Stimulated activated CD4-positive, alpha-beta T cell treated with anti-CD3 and anti-CD28 coated beads, Interleukin-1b, Interleukin-23, amount 100 ng/mL, for 4 hours (primary cell): ENCODE measurements around the gene BATF2.
"Not testable (repeated sequence)": the region's sequence is repeated elsewhere in the genome, so short reads cannot be mapped to it uniquely, and the experiment has no call there.

Source experiments
- DNase-seq, 2 donors: peaks; one replicate each; pipeline ENCODE4 v3.0.0-alpha.2; 2020; ENCODE audit warnings: low read depth in 2 of 2

The BATF2 gene

GRCh38 chr11:64996710-64997380 lies at the start of gene BATF2:
Gene BATF2, minus strand, starts transcription at chr11:64996971. Its CDS starts 57 bp downstream, at chr11:64996914.
- no peak for DNase-seq

GRCh38 chr11:65045728-65046127 lies 49.0 kb upstream of the BATF2 start:
- DNase-seq = no peak

- DNase-seq = no peak
These were observed 48.3 kb upstream of the BATF2 start for GRCh38 chr11:65045061-65045460.

- DNase-seq = no peak
These were observed 47.2 kb upstream of the BATF2 start for GRCh38 chr11:65043881-65044501.

GRCh38 chr11:65042891-65043290 lies 46.1 kb upstream of the BATF2 start:
- no peak for DNase-seq

- peak; percentile 73 to 76 for DNase-seq
These were observed 44.3 kb upstream of the BATF2 start, which contains the start of gene SAC3D1 for GRCh38 chr11:65040847-65041622. Gene SAC3D1, plus strand, starts transcription at chr11:65041210. Its CDS starts 83 bp downstream, at chr11:65041293.

- no peak for DNase-seq
These were observed 43.7 kb upstream of the BATF2 start for GRCh38 chr11:65040520-65040846.

- no peak for DNase-seq
These were observed 40.2 kb upstream of the BATF2 start for GRCh38 chr11:65036931-65037330.

- DNase-seq = no peak
These were observed 38.8 kb upstream of the BATF2 start for GRCh38 chr11:65035579-65035978.

GRCh38 chr11:65034423-65034822 lies 37.7 kb upstream of the BATF2 start:
- no peak for DNase-seq

- DNase-seq = no peak
These were observed 35.4 kb upstream of the BATF2 start for GRCh38 chr11:65032216-65032615.

- DNase-seq = peak; percentile 72 to 87
These were observed 30.7 kb upstream of the BATF2 start, which contains the start of gene SNX15 for GRCh38 chr11:65027213-65028067. Gene SNX15, plus strand, starts transcription at chr11:65027439. Its CDS starts 99 bp downstream, at chr11:65027538.

- DNase-seq = no peak
These were observed 30.0 kb upstream of the BATF2 start for GRCh38 chr11:65026810-65027209.

- DNase-seq = not testable (repeated sequence)
These were observed 26.7 kb upstream of the BATF2 start for GRCh38 chr11:65023502-65023901.

- no peak for DNase-seq
These were observed 24.7 kb upstream of the BATF2 start for GRCh38 chr11:65021509-65021908.

- DNase-seq = no peak
These were observed 24.2 kb upstream of the BATF2 start for GRCh38 chr11:65021003-65021402.

- DNase-seq = no peak
These were observed 23.1 kb upstream of the BATF2 start for GRCh38 chr11:65019824-65020223.

GRCh38 chr11:65017937-65018336 lies 21.2 kb upstream of the BATF2 start:
- no peak for DNase-seq

- no peak for DNase-seq
These were observed 19.9 kb upstream of the BATF2 start for GRCh38 chr11:65016705-65017104.

GRCh38 chr11:65014726-65015227 lies 18.0 kb upstream of the BATF2 start:
- DNase-seq = no peak

- DNase-seq = peak; percentile 69 to 80
These were observed 17.3 kb upstream of the BATF2 start, which contains the start of gene ARL2 for GRCh38 chr11:65013888-65014725. Gene ARL2, plus strand, starts transcription at chr11:65014160. Its CDS starts 48 bp downstream, at chr11:65014208.
